Stimulated activated CD8-positive, alpha-beta memory T cell treated with anti-CD3 and anti-CD28 coated beads, Interleukin-7, amount 100 ng/mL, for 24 hours (primary cell): ENCODE results near the gene SEC61A2.
"Not testable (repeated sequence)": the region's sequence is repeated elsewhere in the genome, so short reads cannot be mapped to it uniquely, and the experiment has no call there.

ENCODE experiments used
- DNase-seq: peaks from one replicate; pipeline ENCODE4 v3.0.0-alpha.2; 2020; ENCODE audit warnings: low read depth

Gene SEC61A2

GRCh38 chr10:12129222-12130111 is at the start of gene SEC61A2:
Gene SEC61A2 (plus strand): TSS chr10:12129677. CDS start chr10:12129788, 111 bp downstream.
- DNase-seq = peak; percentile 94

GRCh38 chr10:12081470-12081869 is 48.0 kb upstream of the SEC61A2 start:
- no peak for DNase-seq

DNA sequence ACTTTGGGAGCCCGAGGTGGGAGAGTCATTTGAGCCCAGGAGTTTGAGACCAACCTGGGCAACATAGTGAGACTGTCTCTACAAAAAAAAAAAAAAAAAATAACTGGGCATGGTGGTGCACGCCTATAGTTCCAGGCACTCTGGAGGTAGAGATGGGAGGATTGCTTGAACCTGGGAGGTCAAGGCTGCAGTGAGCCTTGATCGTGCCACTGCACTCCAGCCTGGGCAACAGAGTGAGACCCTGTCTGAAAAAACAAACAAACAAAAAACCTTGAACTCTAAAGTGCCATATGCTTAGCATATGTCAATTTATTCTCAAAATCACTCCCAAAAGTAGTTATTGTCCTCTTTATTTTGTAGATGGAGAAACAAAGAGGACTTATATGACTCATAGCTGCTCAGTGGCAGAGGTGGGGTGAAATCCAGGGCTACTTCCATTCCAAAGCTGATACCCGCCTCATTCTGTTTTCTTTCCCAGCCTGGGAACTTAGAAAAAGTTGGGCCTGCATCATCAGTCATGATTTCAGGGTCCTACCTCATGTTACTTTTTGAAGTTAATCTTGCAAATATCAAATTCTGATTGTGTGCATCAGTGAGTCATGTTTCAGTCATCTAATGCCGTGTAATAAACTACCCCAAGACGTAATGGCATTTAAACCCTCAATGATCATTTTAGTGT is 47.5 kb upstream of the SEC61A2 start:
- DNase-seq = no peak

DNA sequence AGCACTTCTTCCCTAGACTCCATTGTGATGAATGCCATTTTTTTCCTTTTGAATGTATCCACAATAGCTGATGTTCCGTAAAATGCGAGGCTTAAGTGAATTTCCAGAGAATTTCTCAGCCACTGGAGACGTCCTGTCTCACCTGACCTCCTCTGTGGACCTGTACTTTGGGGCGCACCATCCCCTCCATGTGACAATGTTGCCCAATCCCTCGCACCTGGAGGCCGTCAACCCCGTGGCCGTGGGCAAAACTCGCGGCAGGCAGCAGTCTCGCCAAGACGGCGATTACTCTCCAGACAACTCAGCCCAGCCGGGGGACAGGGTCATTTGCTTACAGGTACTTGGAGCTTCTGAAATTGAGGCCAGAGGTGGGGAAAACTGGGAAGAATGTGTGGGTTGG is 40.6 kb upstream of the SEC61A2 start:
- no peak for DNase-seq

- no peak for DNase-seq
Observed at GRCh38 chr10:12091421-12091820, 38.1 kb upstream of the SEC61A2 start.

DNA sequence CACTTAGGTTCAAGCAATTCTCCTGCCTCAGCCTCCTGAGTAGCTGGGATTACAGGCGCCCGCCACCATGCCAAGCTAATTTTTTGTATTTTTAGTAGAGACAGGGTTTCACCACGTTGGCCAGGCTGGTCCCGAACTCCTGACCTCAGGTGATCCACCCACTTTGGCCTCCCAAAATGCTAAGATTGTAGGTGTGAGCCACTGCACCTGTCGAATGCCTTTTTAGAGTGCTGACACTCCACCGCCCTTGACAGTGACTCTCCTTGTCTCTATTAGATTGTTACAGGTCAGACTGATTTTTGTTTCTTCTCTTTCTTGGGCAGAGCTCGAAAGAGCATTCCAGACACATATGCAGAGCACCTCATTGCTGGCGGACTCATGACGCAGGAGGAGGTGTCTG is 32.1 kb upstream of the SEC61A2 start:
- not testable (repeated sequence) for DNase-seq

DNA sequence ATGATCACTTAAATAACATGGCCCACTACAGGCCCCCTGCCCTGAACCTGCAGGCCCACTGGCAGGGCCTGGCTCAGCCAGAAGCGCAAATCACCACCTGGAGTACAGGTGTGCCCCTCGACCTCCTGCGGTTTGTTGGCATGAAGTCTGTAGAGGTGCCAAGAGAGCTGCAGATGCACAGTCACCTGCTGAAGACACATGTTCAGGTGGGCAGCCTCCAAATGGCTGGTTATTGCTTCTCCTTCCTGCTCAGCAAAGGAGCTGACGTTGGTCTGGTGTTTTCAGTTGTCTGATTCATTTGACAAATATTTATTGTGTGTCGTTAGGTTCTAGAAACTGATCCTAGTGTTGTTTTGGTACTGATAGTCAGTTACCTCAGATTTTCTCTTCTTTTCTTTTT is 31.7 kb upstream of the SEC61A2 start:
- DNase-seq = no peak

GRCh38 chr10:12098966-12099365 is 30.5 kb upstream of the SEC61A2 start:
- DNase-seq = no peak

DNA sequence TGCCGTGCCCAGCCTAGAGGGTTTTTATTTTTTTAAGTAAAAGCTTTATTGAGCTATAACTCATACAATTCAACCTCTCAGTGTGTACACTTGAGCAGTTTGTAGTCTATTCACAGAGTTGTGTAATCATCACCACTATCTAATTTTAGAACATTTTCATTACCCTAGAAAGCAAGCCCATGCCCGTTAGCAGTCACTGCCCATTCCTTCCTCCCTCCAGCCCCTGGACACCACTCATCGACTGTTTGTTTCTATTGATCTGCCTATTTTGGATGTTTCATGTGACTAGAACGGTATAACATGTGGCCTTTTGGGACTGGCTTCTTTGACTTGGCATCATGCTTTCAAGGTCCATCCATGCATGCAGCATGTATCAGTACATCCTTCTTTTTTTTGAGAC is 25.7 kb upstream of the SEC61A2 start:
- DNase-seq = no peak

DNA sequence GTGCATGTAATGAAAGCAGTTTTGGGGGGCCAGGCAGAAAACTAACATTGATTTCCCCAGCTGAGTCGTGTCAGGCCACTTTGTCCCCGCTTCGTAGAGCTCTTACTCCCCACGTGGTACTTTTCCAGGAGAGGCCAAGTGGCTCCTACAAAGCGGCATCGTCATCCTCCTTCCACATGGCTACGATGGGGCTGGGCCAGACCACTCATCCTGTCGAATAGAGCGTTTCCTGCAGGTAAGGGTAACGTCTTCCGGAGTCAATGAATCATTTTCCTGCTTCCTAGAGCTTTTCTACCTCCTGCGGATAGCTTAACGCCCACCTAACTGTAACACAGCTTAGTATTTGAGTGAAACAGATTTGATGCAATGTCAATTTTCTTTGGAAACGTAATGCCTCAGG is 21.7 kb upstream of the SEC61A2 start:
- DNase-seq = no peak

- DNase-seq = no peak
Observed at GRCh38 chr10:12109286-12109685, 20.2 kb upstream of the SEC61A2 start.

DNA sequence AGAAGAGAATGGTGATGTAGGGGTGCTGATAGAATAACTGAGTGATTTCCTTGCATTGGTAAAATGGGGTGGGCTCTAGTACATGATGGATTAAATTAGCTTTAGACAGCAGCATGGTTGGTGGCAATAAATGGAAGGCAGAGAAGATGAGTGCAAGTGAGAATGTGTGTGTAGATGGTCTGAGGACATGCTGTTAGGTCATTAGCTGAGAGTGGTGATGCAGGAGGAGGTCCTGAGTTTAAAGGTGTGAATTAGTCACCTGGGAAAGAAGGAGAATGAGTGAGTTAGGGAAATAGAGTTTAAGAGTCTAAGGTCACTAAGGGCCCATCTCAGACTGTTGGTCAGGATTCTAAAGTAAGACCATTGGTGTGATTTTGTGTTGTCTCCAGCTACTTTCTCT is 17.9 kb upstream of the SEC61A2 start:
- DNase-seq = no peak

- no peak for DNase-seq
Observed at GRCh38 chr10:12113627-12114026, 15.8 kb upstream of the SEC61A2 start.

- no peak for DNase-seq
Observed at GRCh38 chr10:12121673-12122072, 7.8 kb upstream of the SEC61A2 start.

- no peak for DNase-seq
Observed at GRCh38 chr10:12130237-12130872, 878 bp downstream of the SEC61A2 start.

DNA sequence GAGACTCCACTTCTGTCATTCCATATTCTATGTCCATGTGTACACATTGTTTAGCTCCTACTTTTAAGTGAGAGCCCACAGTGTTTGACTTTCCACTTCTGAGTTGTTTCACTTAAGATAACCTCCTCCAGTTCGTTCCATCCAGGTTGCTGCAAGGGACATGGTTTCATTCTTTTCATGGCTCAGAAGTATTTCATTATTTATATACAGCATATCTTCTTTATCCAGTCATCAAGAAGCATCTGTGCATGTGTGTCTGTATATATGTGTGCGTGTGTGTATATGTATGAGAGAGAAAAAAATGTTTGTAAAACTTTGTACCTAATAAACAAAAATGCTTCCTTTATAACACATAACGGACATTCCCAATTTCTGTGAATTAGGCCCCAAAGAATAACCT is 6.2 kb downstream of the SEC61A2 start:
- no peak for DNase-seq

DNA sequence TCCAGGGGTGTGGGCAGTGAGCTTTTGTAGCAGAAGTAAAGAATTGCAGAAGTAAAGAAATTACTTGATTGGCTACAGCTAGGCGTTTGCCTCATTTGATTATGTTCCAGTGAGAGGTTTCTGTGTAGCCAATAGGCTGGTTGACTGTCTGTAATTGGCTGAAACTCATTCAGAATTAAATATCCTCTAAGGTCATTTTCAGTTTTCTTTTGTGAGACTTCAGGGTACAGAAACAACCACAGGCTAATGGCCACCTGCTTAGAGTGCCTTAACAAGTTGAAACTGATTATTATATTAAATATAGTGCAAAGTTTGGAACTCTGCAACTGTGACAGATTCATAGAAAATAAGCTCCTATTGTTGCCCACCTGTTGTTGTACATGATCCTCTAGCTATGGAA is 10.6 kb downstream of the SEC61A2 start:
- no peak for DNase-seq

- DNase-seq = no peak
Observed at GRCh38 chr10:12144538-12144937, 15.1 kb downstream of the SEC61A2 start.

- DNase-seq = no peak
Observed at GRCh38 chr10:12150163-12150562, 20.7 kb downstream of the SEC61A2 start.

- no peak for DNase-seq
Observed at GRCh38 chr10:12154516-12154915, 25.0 kb downstream of the SEC61A2 start.

- DNase-seq = no peak
Observed at GRCh38 chr10:12156367-12157123, 27.1 kb downstream of the SEC61A2 start.

- DNase-seq = no peak
Observed at GRCh38 chr10:12158111-12158510, 28.6 kb downstream of the SEC61A2 start.
